ENCODE data around the gene SLC25A23. TPM values are rescaled to one million over a fixed set of nuclear protein-coding genes. Genes with fewer than 3 reads are reported as not detected.
A peak's percentile ranks its signal among the peaks of the same experiment; 100 is the strongest.

SLC25A23 gene
- polyA plus RNA-seq, 2 donors: 43.5 to 66.0 TPM

GRCh38 chr19:6392221-6393073 is 67.1 kb downstream of the SLC25A23 start:
- Histone ChIP-seq H3K27me3 (ENCODE audit: control insufficient read depth in 1 of 2, insufficient read depth in 2 of 2, low read length in 2 of 2) (no peaks in the 10 kb centered on the region), H3K4me1 (ENCODE audit: control insufficient read depth in 2 of 2, insufficient read depth in 2 of 2, low read length in 1 of 2) (peaks cover 5 to 8% of the 10 kb centered on the region in 2 donors), H3K36me3 (ENCODE audit: control insufficient read depth in 2 of 2, insufficient read depth in 2 of 2, low read length in 1 of 2) (peaks cover 9 to 17% of the 10 kb centered on the region in 2 donors), H3K4me3 (ENCODE audit: low read depth in 1 of 2, low read length in 2 of 2) (peak overlapping the region; percentile 73 to 96), H3K27ac (ENCODE audit: low read depth in 2 of 2, low read length in 1 of 2) (peak overlapping the region; percentile 92 to 95), H3K9me3 (ENCODE audit: control insufficient read depth in 2 of 2, insufficient read depth in 1 of 2, low read depth in 1 of 2, low read length in 1 of 2) (no peaks in the 10 kb centered on the region)
- WGBS, 2 donors: 7 to 8% methylated on average over 29 to 30 of the region's 30 CpGs

Other genes starting within 250 kb of the SLC25A23 start
- 10 to 100 TPM; 15.5 to 16.3 TPM for gene MLLT1, start 179.8 kb downstream of the SLC25A23 start, polyA plus RNA-seq
- gene ACER1, start 126.2 kb downstream of the SLC25A23 start, polyA plus RNA-seq: 1 to 10 TPM; 6.2 to 7.4 TPM
- 10 to 100 TPM; 38.0 to 65.5 TPM for gene CLPP, start 98.3 kb downstream of the SLC25A23 start, polyA plus RNA-seq
- 10 to 100 TPM; 40.6 to 57.1 TPM for gene ALKBH7, start 87.0 kb downstream of the SLC25A23 start, polyA plus RNA-seq
- gene PSPN, start 83.9 kb downstream of the SLC25A23 start, polyA plus RNA-seq: under 1 TPM; 0.47 to 0.79 TPM
- gene GTF2F1, start 66.6 kb downstream of the SLC25A23 start, polyA plus RNA-seq: 10 to 100 TPM; 35.7 to 46.6 TPM
- gene KHSRP, start 35.0 kb downstream of the SLC25A23 start, polyA plus RNA-seq: 10 to 100 TPM; 91.9 to 96.2 TPM
- 1 to 10 TPM in 1 of 2 donors, under 1 TPM in 1; 0.36 to 1.4 TPM for gene SLC25A41, start 26.0 kb downstream of the SLC25A23 start, polyA plus RNA-seq
- 10 to 100 TPM; 50.8 to 87.6 TPM for gene CRB3, start 4.5 kb upstream of the SLC25A23 start, polyA plus RNA-seq
- gene DENND1C, start 22.0 kb upstream of the SLC25A23 start, polyA plus RNA-seq: 1 to 10 TPM; 1.8 to 3.9 TPM
- gene TUBB4A, start 42.5 kb upstream of the SLC25A23 start, polyA plus RNA-seq: under 1 TPM; 0.06 to 0.16 TPM
- gene TNFSF9, start 71.2 kb upstream of the SLC25A23 start, polyA plus RNA-seq: 1 to 10 TPM; 4.8 to 8.2 TPM
- under 1 TPM; 0.20 to 0.26 TPM for gene CD70, start 131.4 kb upstream of the SLC25A23 start, polyA plus RNA-seq
- gene TNFSF14, start 210.4 kb upstream of the SLC25A23 start, polyA plus RNA-seq: under 1 TPM; 0.49 to 0.98 TPM